WTC11 (cell line): ENCODE data around the gene TIMM44. TPM values are rescaled to one million over a fixed set of nuclear protein-coding genes. Genes with fewer than 3 reads are reported as not detected.

ENCODE experiments used
- ATAC-seq: fragments of 200-7000 bp; cut with Tn5 transposase; 2 replicates; pipeline ENCODE4 v1.10.0; 2021; ENCODE audit warnings: mild to moderate bottlenecking, moderate library complexity
- CTCF ChIA-PET: fragments of 300-600 bp; sonication (Branson Sonifier 250); formaldehyde crosslinking; loops from one replicate; lab custom pipeline; 2021; ENCODE audit warnings: antibody characterized with exemption; lab: Charles Lee
- POLR2A ChIA-PET: fragments of 350-600 bp; sonication (Branson Sonifier 250); formaldehyde crosslinking; loops from one replicate; lab custom pipeline; 2021; ENCODE audit warnings: antibody characterized with exemption; lab: Charles Lee
- DNase-seq: peaks from one replicate; pipeline ENCODE4 v3.0.0; 2021; ENCODE audit warnings: low spot score
- H3K27ac Mint-ChIP-seq: 2 replicates; pipeline ENCODE4 v1.8.0; 2021; ENCODE audit warnings: mixed read lengths
- H3K27me3 Mint-ChIP-seq: 2 replicates; pipeline ENCODE4 v1.8.0; 2021; ENCODE audit warnings: low read depth, mild to moderate bottlenecking, moderate library complexity, mixed read lengths
- H3K36me3 Mint-ChIP-seq: 2 replicates; pipeline ENCODE4 v1.8.0; 2021; ENCODE audit warnings: mixed read lengths
- H3K4me1 Mint-ChIP-seq: 2 replicates; pipeline ENCODE4 v1.8.0; 2022; ENCODE audit warnings: mixed read lengths
- H3K4me3 Mint-ChIP-seq: 2 replicates; pipeline ENCODE4 v1.8.0; 2021; ENCODE audit warnings: mild to moderate bottlenecking, moderate library complexity, mixed read lengths
- H3K9me3 Mint-ChIP-seq: 2 replicates; pipeline ENCODE4 v1.8.0; 2021; ENCODE audit warnings: mixed read lengths
- ATF1 ChIP-seq: sonication (generic); formaldehyde crosslinking; IDR thresholded peaks from 2 replicates; pipeline ENCODE4 v1.8.1; 2023; ENCODE audit warnings: mild to moderate bottlenecking, moderate library complexity, missing genetic modification reagents
- ATF3 ChIP-seq: sonication (generic); formaldehyde crosslinking; conservative IDR thresholded peaks from 2 replicates; pipeline ENCODE4 v1.8.1; 2022; ENCODE audit warnings: mild to moderate bottlenecking, missing genetic modification reagents
- CREB1 ChIP-seq: sonication (generic); formaldehyde crosslinking; IDR thresholded peaks from 2 replicates; pipeline ENCODE4 v1.8.0; 2023; ENCODE audit warnings: mild to moderate bottlenecking, missing genetic modification reagents
- CREM ChIP-seq: sonication (generic); formaldehyde crosslinking; IDR thresholded peaks from 2 replicates; pipeline ENCODE4 v1.8.1; 2022; ENCODE audit warnings: mild to moderate bottlenecking, missing genetic modification reagents, moderate library complexity
- E2F1 ChIP-seq: sonication (generic); formaldehyde crosslinking; IDR thresholded peaks from 2 replicates; pipeline ENCODE4 v1.8.0; 2022; ENCODE audit warnings: mild to moderate bottlenecking, missing genetic modification reagents
- ELF4 ChIP-seq: sonication (generic); formaldehyde crosslinking; IDR thresholded peaks from 2 replicates; pipeline ENCODE4 v1.8.1; 2022; ENCODE audit warnings: low read depth, mild to moderate bottlenecking, moderate library complexity, missing genetic modification reagents
- IRF1 ChIP-seq: sonication (generic); formaldehyde crosslinking; IDR thresholded peaks from 2 replicates; pipeline ENCODE4 v1.8.0; 2023; ENCODE audit warnings: missing genetic modification reagents
- JAZF1 ChIP-seq: fragments of 250-450 bp; sonication (Bioruptor Pico); IDR thresholded peaks from 2 replicates; pipeline ENCODE4 v1.9.0; 2021; ENCODE audit warnings: moderate library complexity, mild to moderate bottlenecking, inconsistent platforms
- KAT7 ChIP-seq: sonication (generic); formaldehyde crosslinking; IDR thresholded peaks from 2 replicates; pipeline ENCODE4 v1.8.1; 2023; ENCODE audit warnings: missing genetic modification reagents, mild to moderate bottlenecking, borderline replicate concordance
- NFYB ChIP-seq: sonication (generic); formaldehyde crosslinking; conservative IDR thresholded peaks from 2 replicates; pipeline ENCODE4 v1.8.0; 2022; ENCODE audit warnings: low read depth, missing genetic modification reagents
- NR2C2 ChIP-seq: sonication (generic); formaldehyde crosslinking; IDR thresholded peaks from 2 replicates; pipeline ENCODE4 v1.8.0; 2022; ENCODE audit warnings: mild to moderate bottlenecking, missing genetic modification reagents
- RELA ChIP-seq: sonication (generic); formaldehyde crosslinking; IDR thresholded peaks from 2 replicates; pipeline ENCODE4 v1.8.1; 2022; ENCODE audit warnings: missing genetic modification reagents, mild to moderate bottlenecking, borderline replicate concordance
- SMAD4 ChIP-seq: sonication (generic); formaldehyde crosslinking; IDR thresholded peaks from 2 replicates; pipeline ENCODE4 v1.8.0; 2022; ENCODE audit warnings: mild to moderate bottlenecking, missing genetic modification reagents
- TEAD1 ChIP-seq: sonication (generic); formaldehyde crosslinking; IDR thresholded peaks from 2 replicates; pipeline ENCODE4 v1.8.0; 2022; ENCODE audit warnings: mild to moderate bottlenecking, missing genetic modification reagents
- TEAD4 ChIP-seq: sonication (generic); formaldehyde crosslinking; IDR thresholded peaks from 2 replicates; pipeline ENCODE4 v1.8.0; 2022; ENCODE audit warnings: mild to moderate bottlenecking, missing genetic modification reagents
- ZNF121 ChIP-seq: sonication (generic); formaldehyde crosslinking; IDR thresholded peaks from 2 replicates; pipeline ENCODE4 v1.8.0; 2023; ENCODE audit warnings: missing genetic modification reagents
- ZNF512 ChIP-seq: sonication (generic); formaldehyde crosslinking; IDR thresholded peaks from 2 replicates; pipeline ENCODE4 v1.8.1; 2022; ENCODE audit warnings: missing genetic modification reagents, borderline replicate concordance
- ZSCAN18 ChIP-seq: fragments of 250-450 bp; sonication (Bioruptor Pico); IDR thresholded peaks from 2 replicates; pipeline ENCODE4 v2.1.2; 2022; ENCODE audit warnings: mild to moderate bottlenecking, moderate library complexity
- total RNA-seq: library from RNA; stranded (reverse); gene quantifications from 3 replicates; pipeline ENCODE4 v1.2.3, GENCODE V29; 2021

The TIMM44 gene
- total RNA-seq, 1 experiment from 2014 or later, result 129 TPM

GRCh38 chr19:7914099-7914498 is 29.4 kb downstream of the TIMM44 start:
- Mint-ChIP-seq H3K27ac (no peak overlapping the region), H3K9me3 (no peaks in the 10 kb centered on the region), H3K36me3 (peaks cover 11% of the 10 kb centered on the region), H3K4me1 (peaks cover 3% of the 10 kb centered on the region), H3K4me3 (no peak overlapping the region), H3K27me3 (peaks cover 46% of the 10 kb centered on the region)
- DNase-seq (no peak), ATAC-seq (no peak)
- TF ChIP-seq ZNF121 (CRISPR knock-in tag), result no peak
- no peak for TF ChIP-seq IRF1
- TF ChIP-seq SMAD4 (CRISPR knock-in tag), result no peak
- TF ChIP-seq NR2C2 (CRISPR knock-in tag), result no peak
- no peak for TF ChIP-seq CREM (CRISPR knock-in tag)
- TF ChIP-seq ATF1 (CRISPR knock-in tag), result no peak
- TF ChIP-seq ZSCAN18 (CRISPR knock-in tag), result no peak
- TF ChIP-seq E2F1 (CRISPR knock-in tag), result no peak
- TF ChIP-seq TEAD4, result no peak
- no peak for TF ChIP-seq RELA (CRISPR knock-in tag)
- no peak for TF ChIP-seq KAT7
- no peak for TF ChIP-seq NFYB (CRISPR knock-in tag)
- TF ChIP-seq TEAD1, result no peak
- POLR2A ChIA-PET, result no interaction called here
- CTCF ChIA-PET, result interaction anchor here (0.6 to 0.8 kb wide), 3 partner anchors 26 to 52 kb away, joined by 3 to 5 read pairs (median 3); partner anchors contain the start of gene LRRC8E

GRCh38 chr19:7913652-7914051 is 29.8 kb downstream of the TIMM44 start:
- CTCF ChIA-PET, result no interaction called here
- Mint-ChIP-seq H3K9me3 (no peaks in the 10 kb centered on the region), H3K4me1 (peaks cover 3% of the 10 kb centered on the region), H3K27ac (no peak overlapping the region), H3K4me3 (no peak overlapping the region), H3K36me3 (peaks cover 11% of the 10 kb centered on the region), H3K27me3 (peaks cover 41% of the 10 kb centered on the region)
- POLR2A ChIA-PET, result no interaction called here
- DNase-seq (no peak), ATAC-seq (no peak)
- TF ChIP-seq ZNF512 (CRISPR knock-in tag) (no peak), JAZF1 (CRISPR knock-in tag) (no peak), ATF3 (CRISPR knock-in tag) (no peak), CREB1 (no peak), IRF1 (no peak), ELF4 (CRISPR knock-in tag) (no peak)
